Ureter (tissue), 1 donor: ENCODE measurements around the gene DHX58. TPM values are rescaled to one million over a fixed set of nuclear protein-coding genes. Genes with fewer than 3 reads are reported as not detected.

Experiments used
- DNase-seq: peaks from one replicate; pipeline ENCODE4 v3.0.0-alpha.2; 2020; ENCODE audit warnings: low spot score
- total RNA-seq: library from RNA; stranded (reverse); gene quantifications from one replicate; pipeline ENCODE4 v1.2.4, GENCODE V29; 2023
- donor health status: DM: yes; HTN: yes; CAD: no.

Gene DHX58
- total RNA-seq, 1 donor from 2014 or later: 31.3 TPM

DNA sequence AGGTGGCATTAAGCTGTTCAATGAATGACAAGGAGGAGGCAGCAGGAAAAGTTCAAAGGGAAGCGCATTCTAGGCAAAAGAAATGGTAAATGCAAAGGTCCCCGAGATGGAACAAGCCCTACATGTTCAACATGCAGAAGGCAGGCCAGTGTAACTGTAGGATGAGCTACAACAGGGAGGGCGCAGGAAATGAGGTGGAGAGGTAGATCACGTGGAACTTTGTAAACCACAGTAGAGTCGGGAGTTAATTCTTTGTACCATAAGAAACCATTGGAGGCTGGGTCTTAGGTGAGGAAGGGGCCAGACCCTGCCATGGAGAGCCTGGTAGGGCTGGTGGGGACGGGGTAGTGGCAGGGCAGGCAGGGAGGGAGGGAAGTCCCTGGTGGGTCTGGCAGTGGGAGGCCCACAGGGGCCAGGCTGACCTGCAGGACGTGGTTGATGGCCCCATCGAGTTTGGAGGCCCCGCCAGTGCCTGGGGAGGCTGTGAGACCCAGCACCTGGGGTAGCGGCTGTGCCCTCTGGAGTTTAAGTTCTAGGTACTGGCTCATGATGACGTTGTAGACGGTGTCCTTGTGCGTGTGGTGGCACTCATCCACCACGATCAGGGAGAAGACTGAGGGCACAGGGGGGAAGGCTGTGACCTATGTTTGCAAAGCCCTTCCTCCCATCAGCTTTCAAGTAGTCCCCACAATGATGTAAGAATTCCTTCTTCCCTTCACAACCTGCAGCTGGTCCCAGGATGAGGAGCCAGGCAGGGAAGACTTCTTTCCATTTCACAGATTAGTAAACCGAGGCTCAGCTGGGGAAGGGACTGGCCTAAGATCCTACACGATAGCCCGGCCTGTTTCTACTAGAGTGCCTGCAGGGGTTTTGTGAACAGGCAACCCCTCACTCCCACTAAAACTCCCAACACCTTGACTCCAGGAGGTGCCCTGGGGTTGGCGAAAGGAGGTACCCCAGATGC is 1.9 kb downstream of the DHX58 start:
- DNase-seq: no peak

DNA sequence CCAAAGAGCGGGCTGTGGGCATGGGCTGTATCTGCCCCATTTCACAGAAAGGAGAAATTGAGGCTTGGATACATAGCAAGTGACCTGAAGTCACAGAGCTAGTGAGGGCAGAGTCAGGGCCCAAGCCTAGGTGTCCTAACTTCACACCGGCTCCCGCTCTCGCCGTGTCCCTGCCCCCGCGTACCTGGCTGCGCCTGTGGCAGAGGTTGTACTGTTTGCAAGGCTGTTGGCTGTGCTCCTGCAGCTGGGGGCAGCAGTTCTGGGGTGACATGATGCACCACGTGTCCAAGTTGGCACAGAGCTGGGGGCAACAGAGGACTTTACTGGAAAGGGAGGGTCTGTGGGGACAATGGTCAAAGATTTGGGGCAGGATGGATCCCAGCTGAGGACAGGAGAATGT is 3.4 kb downstream of the DHX58 start:
- no peak for DNase-seq

GRCh38 chr17:42107597-42108576 is 4.6 kb downstream of the DHX58 start:
- DNase-seq: peak; percentile 74

DNA sequence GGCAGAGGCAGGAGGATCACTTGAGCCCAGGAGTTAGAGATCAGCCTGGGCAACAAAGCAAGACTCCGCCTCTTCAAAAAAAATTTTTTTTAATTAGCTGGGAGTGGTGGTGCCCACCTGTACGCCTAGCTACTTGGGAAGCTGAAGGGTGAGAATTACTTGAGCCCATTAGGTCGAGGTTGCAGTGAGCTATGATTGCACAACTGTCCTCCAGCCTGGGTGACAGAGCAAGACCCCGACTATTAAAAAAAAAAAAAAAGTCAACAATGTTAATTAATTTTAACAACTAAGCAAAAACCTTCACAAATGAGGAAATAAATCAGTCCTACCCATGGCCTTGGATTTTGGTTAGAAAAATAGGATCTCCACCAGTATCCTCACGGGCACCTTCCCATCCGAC is 5.4 kb downstream of the DHX58 start:
- DNase-seq: no peak

GRCh38 chr17:42106009-42106408 is 6.5 kb downstream of the DHX58 start:
- no peak for DNase-seq

GRCh38 chr17:42104264-42104663 is 8.2 kb downstream of the DHX58 start:
- no peak for DNase-seq

GRCh38 chr17:42103221-42103954 is 9.1 kb downstream of the DHX58 start:
- no peak for DNase-seq

DNA sequence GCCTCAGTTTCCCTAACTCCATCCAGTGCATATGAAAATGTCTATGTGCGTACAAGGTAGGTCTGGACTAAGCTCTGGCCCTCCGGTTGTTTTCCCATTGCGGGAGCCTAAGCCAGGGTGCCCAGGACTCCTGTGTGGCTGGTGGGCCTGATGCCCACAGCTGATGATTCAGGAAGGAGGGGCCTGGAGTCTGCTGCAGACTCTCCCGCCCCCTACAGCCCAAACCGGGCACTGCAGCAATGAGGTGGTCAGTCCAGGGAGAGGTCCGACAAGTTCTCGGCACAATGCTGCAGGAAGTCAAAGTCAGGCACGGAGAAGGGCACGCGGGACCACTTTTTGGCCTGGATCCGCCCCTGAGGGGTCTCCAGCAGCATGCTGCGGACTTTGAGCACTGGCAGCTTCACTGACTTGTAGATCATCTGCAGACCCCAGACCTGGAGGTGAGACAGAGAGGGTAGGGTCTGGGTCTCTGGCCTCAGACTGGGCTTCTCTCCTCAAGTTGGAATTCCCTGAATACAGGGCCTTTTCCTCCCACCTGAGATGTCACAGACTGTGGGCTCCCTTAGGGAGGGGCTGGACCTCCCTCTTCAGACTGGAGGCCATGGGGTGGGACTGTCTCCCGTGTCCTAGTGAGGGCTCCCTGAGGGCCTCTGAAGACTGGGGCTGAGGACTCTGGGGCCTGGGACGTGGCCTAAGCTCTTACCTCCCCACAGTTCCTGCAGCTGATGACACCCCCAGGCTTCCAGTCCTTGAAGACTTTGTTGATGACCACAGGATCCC is 10.8 kb downstream of the DHX58 start:
- peak; percentile 65 for DNase-seq

DNA sequence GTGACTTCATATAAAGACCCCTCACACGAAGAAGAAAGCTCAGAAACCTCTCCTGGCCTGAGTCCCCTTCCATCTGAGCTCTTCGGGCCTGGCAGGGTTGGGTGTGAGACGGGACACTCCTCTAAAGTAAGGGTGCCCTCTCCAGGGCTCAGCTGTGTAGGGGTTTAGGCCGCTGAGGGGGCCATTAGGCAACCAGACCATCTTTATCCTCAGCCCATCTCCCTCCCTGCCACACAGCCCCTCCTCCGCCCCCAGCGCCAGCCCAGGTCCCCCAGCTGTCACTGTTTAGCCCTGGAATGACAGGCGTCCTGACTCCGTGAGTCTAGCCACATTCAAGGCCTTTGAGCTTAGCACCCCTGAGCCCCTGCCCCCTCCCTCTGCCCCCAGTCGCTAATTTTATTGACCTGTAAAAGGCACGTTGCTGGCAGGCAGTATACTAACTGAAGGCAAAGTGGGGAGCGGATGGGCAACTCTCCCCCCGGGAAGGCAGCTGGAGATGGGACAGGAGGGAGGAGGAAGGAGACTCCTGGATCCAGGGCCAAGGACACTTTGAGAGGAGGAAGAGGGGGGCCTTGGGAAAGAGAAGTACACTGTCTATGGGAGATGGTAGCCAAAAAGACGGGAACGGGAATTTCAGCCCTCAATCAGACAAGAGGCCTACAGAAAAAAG is 13.6 kb downstream of the DHX58 start:
- no peak for DNase-seq

- DNase-seq: no peak
Observed at GRCh38 chr17:42097691-42098631, 14.6 kb downstream of the DHX58 start, which contains the start of gene ZNF385C. Gene ZNF385C (minus strand): TSS chr17:42098473. CDS start chr17:42063056, 35,417 bp downstream.

- DNase-seq: no peak
Observed at GRCh38 chr17:42096360-42097111, 16.0 kb downstream of the DHX58 start.

DNA sequence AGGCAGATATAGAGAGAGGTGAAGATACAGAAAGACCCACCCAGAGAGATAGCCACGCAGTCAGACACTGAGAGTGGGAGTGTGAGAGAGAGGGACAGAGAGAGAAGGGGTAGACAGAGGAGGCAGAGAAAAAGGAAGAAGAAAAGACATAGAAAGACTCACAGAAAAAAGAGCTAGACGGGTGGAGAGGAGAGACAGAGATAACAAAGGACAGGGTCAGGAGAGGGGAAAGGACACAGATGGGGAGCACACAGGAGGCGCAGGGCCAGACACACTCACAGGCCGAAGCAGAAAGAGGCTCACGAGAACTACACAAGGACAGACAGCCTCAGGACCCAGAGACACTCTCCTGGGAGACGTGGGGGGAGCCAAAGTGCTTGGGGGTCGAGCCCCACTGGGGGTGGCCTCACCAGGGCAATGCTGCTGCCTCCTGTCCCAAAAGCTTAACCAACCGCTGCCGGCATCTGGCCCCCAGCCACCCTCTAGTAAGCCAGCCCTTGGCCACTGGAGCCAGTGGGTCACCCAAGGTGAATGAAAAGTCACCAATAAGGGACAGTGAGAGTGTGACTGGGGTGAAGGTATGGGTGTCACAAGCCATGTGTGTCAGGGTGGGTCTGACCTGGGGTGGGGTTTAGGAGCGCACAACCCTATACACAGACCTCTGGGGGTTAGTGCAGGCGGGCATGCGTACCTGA is 18.0 kb downstream of the DHX58 start:
- no peak for DNase-seq

DNA sequence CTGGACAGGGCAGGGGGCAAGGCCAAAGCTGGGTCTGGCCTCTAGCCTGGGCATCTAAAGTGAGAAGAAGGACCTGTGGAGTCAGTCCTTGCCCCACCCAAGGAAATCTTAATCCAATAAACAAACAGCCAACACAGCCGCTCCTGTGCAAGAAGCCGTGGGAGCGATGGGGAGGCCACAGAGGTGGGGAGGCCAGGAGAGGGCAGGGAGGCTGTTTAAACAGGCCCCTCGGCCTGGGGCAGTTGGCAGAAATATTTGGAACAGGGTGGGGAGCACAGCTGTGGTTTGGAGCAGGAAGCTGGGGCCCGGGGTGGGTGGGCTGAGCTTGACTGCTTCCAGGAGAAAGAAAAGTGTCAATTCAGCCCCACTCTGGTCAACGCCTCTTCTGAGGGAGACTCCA is 19.6 kb downstream of the DHX58 start:
- no peak for DNase-seq

GRCh38 chr17:42090964-42091790 is 21.3 kb downstream of the DHX58 start:
- no peak for DNase-seq

- DNase-seq: no peak
Observed at GRCh38 chr17:42088736-42089135, 23.8 kb downstream of the DHX58 start.
